SHP77 treated with DMSO at 0.1 percent for 48 hours (cell line): ENCODE measurements around the gene SURF1.

Experiments used
- DNase-seq: peaks from one replicate; lab custom pipeline; 2025; lab: John Stamatoyannopoulos, UW

SURF1 gene

GRCh38 chr9:133361507-133362092, 5.3 kb upstream of the SURF1 start:
- DNase-seq: no peak

- DNase-seq: no peak
Measured at GRCh38 chr9:133360400-133361393, 4.4 kb upstream of the SURF1 start.

GRCh38 chr9:133359399-133360175, 3.3 kb upstream of the SURF1 start:
- no peak for DNase-seq

GRCh38 chr9:133357656-133358055, 1.4 kb upstream of the SURF1 start:
- no peak for DNase-seq

- DNase-seq: no peak
Measured at GRCh38 chr9:133355881-133356357, 368 bp downstream of the SURF1 start.

- DNase-seq: no peak
Measured at GRCh38 chr9:133354766-133355165, 1.5 kb downstream of the SURF1 start.

- no peak for DNase-seq
Measured at GRCh38 chr9:133353548-133353947, 2.7 kb downstream of the SURF1 start.

GRCh38 chr9:133352635-133353340, 3.5 kb downstream of the SURF1 start:
- no peak for DNase-seq

GRCh38 chr9:133351908-133352634, 4.2 kb downstream of the SURF1 start:
- DNase-seq: no peak

- DNase-seq: no peak
Measured at GRCh38 chr9:133351526-133351907, 4.8 kb downstream of the SURF1 start.

GRCh38 chr9:133349965-133350616, 6.2 kb downstream of the SURF1 start:
- DNase-seq: no peak

- DNase-seq: no peak
Measured at GRCh38 chr9:133348718-133349573, 7.3 kb downstream of the SURF1 start.

- peak; percentile 90 for DNase-seq
Measured at GRCh38 chr9:133347985-133348717, 8.1 kb downstream of the SURF1 start, which contains the start of the genes MED22 and RPL7A. Gene MED22 (minus strand): TSS chr9:133348131. CDS start chr9:133346662, 1,469 bp downstream. Gene RPL7A (plus strand): TSS chr9:133348218. CDS start chr9:133348244, 26 bp downstream.

- DNase-seq: no peak
Measured at GRCh38 chr9:133347515-133347984, 8.7 kb downstream of the SURF1 start.

GRCh38 chr9:133346021-133346785, 10.1 kb downstream of the SURF1 start:
- DNase-seq: no peak

GRCh38 chr9:133345596-133345995, 10.7 kb downstream of the SURF1 start:
- DNase-seq: no peak

GRCh38 chr9:133344979-133345378, 11.3 kb downstream of the SURF1 start:
- no peak for DNase-seq

GRCh38 chr9:133344071-133344470, 12.2 kb downstream of the SURF1 start:
- no peak for DNase-seq
